Adrenal gland (tissue), 12 donors: ENCODE data around the gene NLGN3. TPM values are rescaled to one million over a fixed set of nuclear protein-coding genes. Genes with fewer than 3 reads are reported as not detected.
"Not testable (repeated sequence)": the region's sequence is repeated elsewhere in the genome, so short reads cannot be mapped to it uniquely, and the experiment has no call there.

Experiments
- DNase-seq, 7 donors: peaks; one replicate each; pipeline ENCODE4 v3.0.0-alpha.2; 2019 to 2020
- H3K27ac ChIP-seq, 5 donors: fragments of 200-600 bp; sonication (generic) in 4 of 5; 1 replicate in 3 of 5; 2 replicates in 2 of 5; pipeline versions ENCODE4 v1.5.1 to v1.8.0; 2016 to 2020; ENCODE audit warnings: mild to moderate bottlenecking in 1 of 5
- H3K27me3 ChIP-seq: fragments of 200-600 bp; 2 replicates; pipeline ENCODE4 v1.8.0; 2021
- H3K36me3 ChIP-seq, 2 donors: fragments of 200-600 bp; replicated peaks in 1 of 2; 1 replicate in 1 of 2; 2 replicates in 1 of 2; pipeline versions ENCODE4 v1.5.1 to v1.8.0; 2018 to 2022
- H3K4me1 ChIP-seq, 2 donors: fragments of 200-600 bp; replicated peaks in 1 of 2; 1 replicate in 1 of 2; 2 replicates in 1 of 2; pipeline versions ENCODE4 v1.5.1 to v1.8.0; 2018 to 2021
- H3K4me3 ChIP-seq, 4 donors: fragments of 200-600 bp; sonication (generic) in 3 of 4; one replicate each; pipeline ENCODE4 v1.5.1; 2016 to 2018
- H3K9me3 ChIP-seq, 3 donors: fragments of 200-600 bp; sonication (generic) in 1 of 3; replicated peaks in 1 of 3; 1 replicate in 2 of 3; 2 replicates in 1 of 3; pipeline versions ENCODE4 v1.5.1 to v1.8.0; 2016 to 2021
- POLR2A ChIP-seq, 2 donors: fragments of 450-650 bp; IDR thresholded peaks; one replicate each; pipeline ENCODE4 v1.6.1; 2017; ENCODE audit warnings: antibody characterized with exemption in 2 of 2, mild to moderate bottlenecking in 2 of 2, moderate library complexity in 1 of 2
- WGBS, 4 donors: extraction: QIAGEN DNeasy Blood & Tissue Kit in 2 of 4; methylation state at CpG; one replicate each; pipeline versions ENCODE4 v1.1.5 to v1.1.7; 2013 to 2017; 5-methylcytosine and 5-hydroxymethylcytosine counted together
- intact Hi-C, 2 donors: fragments of 100-400 bp; cut with DNase I; formaldehyde crosslinking; loops; one replicate each; pipeline versions ENCODE4 v1.14.1 to v1.15.0; 2022 to 2023
- polyA plus RNA-seq, 3 donors: library from polyadenylated mRNA; stranded (reverse); fragments of 200-250 nt in 2 of 3; fragments of 350-450 nt in 1 of 3; fragmentation: Illumina TruSeq in 1 of 3; extraction: RNeasy Lipid Tissue Mini Kit (QIAGEN cat#74804) in 1 of 3; gene quantifications; one replicate each; pipeline ENCODE4 v1.2.3, GENCODE V29; 2013 to 2014
- total RNA-seq, 9 donors: library from RNA; depleted of rRNA in 4 of 9; stranded (reverse); fragments of >200 nt in 4 of 9; fragments of 120-200 nt in 1 of 9; fragmentation: NEBNext Ultra II Directional in 1 of 9; extraction: Animal tissue kit (Norgen Biotek cat#: 25700) in 1 of 9; gene quantifications; one replicate each; pipeline versions ENCODE4 v1.1.0 to v1.2.4, GENCODE V29; 2013 to 2023
- TF ChIP-seq, protein P1 (sequence below), 6 experiments: fragments of 450-650 bp in 4 of 6; fragments of 200-600 bp in 2 of 6; sonication (generic) in 1 of 6; IDR thresholded peaks; 1 replicate in 5 of 6; 2 replicates in 1 of 6; pipeline versions ENCODE4 v1.5.1 to v1.8.0; 2016 to 2021; ENCODE audit warnings: antibody characterized with exemption in 6 of 6, mild to moderate bottlenecking in 2 of 6, moderate library complexity in 1 of 6
- donor health status: healthy with polysubstance abuse.
- donor health status: Bipolar disorder and iron deficiency.
- donor health status: DM: yes; HTN: yes; CAD: no.
- donor health status: DM: no; HTN: no; CAD: no.
- donor health status: DM: no; HTN: no; CAD: no.
- donor health status: DM: yes; HTN: yes; CAD: no.

Gene NLGN3
- total and polyA plus RNA-seq, 12 donors, result 8.9 to 51.6 (median 17.2) TPM

GRCh38 chrX:71175531-71175930 is 30.9 kb downstream of the NLGN3 start:
- TF ChIP-seq, protein P1, sequence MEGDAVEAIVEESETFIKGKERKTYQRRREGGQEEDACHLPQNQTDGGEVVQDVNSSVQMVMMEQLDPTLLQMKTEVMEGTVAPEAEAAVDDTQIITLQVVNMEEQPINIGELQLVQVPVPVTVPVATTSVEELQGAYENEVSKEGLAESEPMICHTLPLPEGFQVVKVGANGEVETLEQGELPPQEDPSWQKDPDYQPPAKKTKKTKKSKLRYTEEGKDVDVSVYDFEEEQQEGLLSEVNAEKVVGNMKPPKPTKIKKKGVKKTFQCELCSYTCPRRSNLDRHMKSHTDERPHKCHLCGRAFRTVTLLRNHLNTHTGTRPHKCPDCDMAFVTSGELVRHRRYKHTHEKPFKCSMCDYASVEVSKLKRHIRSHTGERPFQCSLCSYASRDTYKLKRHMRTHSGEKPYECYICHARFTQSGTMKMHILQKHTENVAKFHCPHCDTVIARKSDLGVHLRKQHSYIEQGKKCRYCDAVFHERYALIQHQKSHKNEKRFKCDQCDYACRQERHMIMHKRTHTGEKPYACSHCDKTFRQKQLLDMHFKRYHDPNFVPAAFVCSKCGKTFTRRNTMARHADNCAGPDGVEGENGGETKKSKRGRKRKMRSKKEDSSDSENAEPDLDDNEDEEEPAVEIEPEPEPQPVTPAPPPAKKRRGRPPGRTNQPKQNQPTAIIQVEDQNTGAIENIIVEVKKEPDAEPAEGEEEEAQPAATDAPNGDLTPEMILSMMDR (IDR thresholded peaks at IDR 0.05), result no peak
- TF ChIP-seq POLR2A (IDR thresholded peaks at IDR 0.05), result no peak
- H3K27ac ChIP-seq, result no peak overlapping the region
- H3K27me3 ChIP-seq, result no peaks in the 10 kb centered on the region
- no peak for DNase-seq
- H3K4me1 ChIP-seq, result peaks cover 6 to 9% of the 10 kb centered on the region in 2 donors
- no peaks in the 10 kb centered on the region for H3K36me3 ChIP-seq
- WGBS, 4 donors, result 77 to 90% (median 85%) methylated on average over 5 of the region's 5 CpGs
- intact Hi-C loops, result no loop called here
- H3K9me3 ChIP-seq, result no peaks in the 10 kb centered on the region
- no peak overlapping the region for H3K4me3 ChIP-seq

- Histone ChIP-seq H3K4me3 (no peak overlapping the region), H3K27ac (peak overlapping the region; percentile 53 to 85 (median 70)), H3K9me3 (no peaks in the 10 kb centered on the region), H3K27me3 (no peaks in the 10 kb centered on the region), H3K36me3 (no peaks in the 10 kb centered on the region), H3K4me1 (peaks cover 6 to 9% of the 10 kb centered on the region in 2 donors)
- TF ChIP-seq POLR2A (IDR thresholded peaks at IDR 0.05), result peak in 1 of 2 donors; percentile 46
- TF ChIP-seq, protein P1 (IDR thresholded peaks at IDR 0.05), result no peak
- 20 to 35% (median 31%) methylated on average over 3 of the region's 3 CpGs for WGBS, 4 donors
- intact Hi-C loops, result no loop called here
- peak in 6 of 7 donors; percentile 42 to 67 (median 56) for DNase-seq
Observed at GRCh38 chrX:71177327-71177726, 32.7 kb downstream of the NLGN3 start.

GRCh38 chrX:71178908-71179307 is 34.3 kb downstream of the NLGN3 start:
- Histone ChIP-seq H3K4me3 (no peak overlapping the region), H3K27ac (peak overlapping the region in 3 of 5 donors; percentile 61 to 85 (median 69)), H3K36me3 (no peaks in the 10 kb centered on the region), H3K27me3 (no peaks in the 10 kb centered on the region), H3K9me3 (no peaks in the 10 kb centered on the region), H3K4me1 (peaks cover 9% of the 10 kb centered on the region in 2 donors)
- whole genome bisulfite sequencing, 4 donors, result 0% methylated on average over 1 to 4 of the region's 4 CpGs
- DNase-seq, result peak; percentile 55 to 84 (median 68)
- intact Hi-C loops, result no loop called here
- TF ChIP-seq POLR2A (IDR thresholded peaks at IDR 0.05), result no peak
- TF ChIP-seq, protein P1 (IDR thresholded peaks at IDR 0.05), result peak; percentile 58 to 79 (median 73)

DNA sequence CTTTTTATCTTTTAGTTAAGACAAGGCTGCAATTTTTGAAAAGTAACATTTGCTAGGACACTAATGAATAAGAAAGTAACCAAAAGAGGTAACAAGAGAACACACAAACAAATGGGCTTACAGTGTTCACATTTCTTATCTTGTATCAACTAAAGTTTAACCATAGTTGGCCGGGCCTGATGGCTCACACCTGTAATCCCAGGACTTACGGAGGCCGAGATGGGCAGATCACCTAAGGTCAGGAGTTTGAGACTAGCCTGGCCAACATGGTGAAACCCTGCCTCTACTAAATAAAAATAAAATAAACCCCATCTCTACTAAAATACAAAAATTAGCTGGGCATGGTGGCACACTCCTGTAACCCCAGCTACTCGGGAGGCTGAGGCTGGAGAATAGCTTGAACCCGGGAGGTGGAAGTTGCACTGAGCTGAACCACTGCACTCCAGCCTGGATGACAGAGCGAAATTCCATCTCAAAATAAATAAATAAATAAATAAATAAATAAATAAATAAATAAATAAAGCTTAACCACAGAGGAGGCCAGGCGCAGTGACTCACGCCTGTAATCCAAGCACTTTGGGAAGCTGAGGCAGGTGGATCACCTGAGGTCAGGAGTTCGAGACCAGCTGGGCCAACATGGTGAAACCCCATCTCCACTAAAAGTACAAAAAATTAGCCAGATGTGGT is 36.1 kb downstream of the NLGN3 start:
- not testable (repeated sequence) for DNase-seq, H3K4me1 ChIP-seq, H3K4me3 ChIP-seq, H3K27me3 ChIP-seq, H3K36me3 ChIP-seq, H3K9me3 ChIP-seq
- WGBS, 4 donors, result 74 to 85% (median 79%) methylated on average over 9 of the region's 9 CpGs
- intact Hi-C loops, result loop anchor here in 1 of 2 donors (10.0 kb wide), 1 partner anchor 196 kb away; no protein-coding TSS in a partner anchor
- peak overlapping the region in 2 of 5 donors; percentile 81 to 83 for H3K27ac ChIP-seq

GRCh38 chrX:71181558-71181909 is 36.9 kb downstream of the NLGN3 start:
- no peaks in the 10 kb centered on the region for H3K27me3 ChIP-seq
- H3K27ac ChIP-seq, result peak overlapping the region; percentile 35 to 86 (median 83)
- H3K36me3 ChIP-seq, result no peaks in the 10 kb centered on the region
- H3K4me3 ChIP-seq, result peak overlapping the region in 2 of 4 donors; percentile 17 to 35
- peak in 3 of 7 donors; percentile 23 to 47 (median 28) for DNase-seq
- WGBS, 4 donors, result 3 to 57% (median 24%) methylated on average over 7 to 10 of the region's 10 CpGs
- H3K9me3 ChIP-seq, result no peaks in the 10 kb centered on the region
- intact Hi-C loops, result loop anchor here in 1 of 2 donors (10.0 kb wide), 1 partner anchor 197 kb away; no protein-coding TSS in a partner anchor
- TF ChIP-seq, protein P1 (IDR thresholded peaks at IDR 0.05), result no peak
- no peak for TF ChIP-seq POLR2A (IDR thresholded peaks at IDR 0.05)
- H3K4me1 ChIP-seq, result peaks cover 9% of the 10 kb centered on the region in 2 donors
